ENCODE results near the gene LCT. TPM values are rescaled to one million over a fixed set of nuclear protein-coding genes. Genes with fewer than 3 reads are reported as not detected.

LCT gene
- total and polyA plus RNA-seq, 2 of the 13 experiments (the other 11 are each of a cell fraction or from before 2014, with no cell fraction given) = not detected

DNA sequence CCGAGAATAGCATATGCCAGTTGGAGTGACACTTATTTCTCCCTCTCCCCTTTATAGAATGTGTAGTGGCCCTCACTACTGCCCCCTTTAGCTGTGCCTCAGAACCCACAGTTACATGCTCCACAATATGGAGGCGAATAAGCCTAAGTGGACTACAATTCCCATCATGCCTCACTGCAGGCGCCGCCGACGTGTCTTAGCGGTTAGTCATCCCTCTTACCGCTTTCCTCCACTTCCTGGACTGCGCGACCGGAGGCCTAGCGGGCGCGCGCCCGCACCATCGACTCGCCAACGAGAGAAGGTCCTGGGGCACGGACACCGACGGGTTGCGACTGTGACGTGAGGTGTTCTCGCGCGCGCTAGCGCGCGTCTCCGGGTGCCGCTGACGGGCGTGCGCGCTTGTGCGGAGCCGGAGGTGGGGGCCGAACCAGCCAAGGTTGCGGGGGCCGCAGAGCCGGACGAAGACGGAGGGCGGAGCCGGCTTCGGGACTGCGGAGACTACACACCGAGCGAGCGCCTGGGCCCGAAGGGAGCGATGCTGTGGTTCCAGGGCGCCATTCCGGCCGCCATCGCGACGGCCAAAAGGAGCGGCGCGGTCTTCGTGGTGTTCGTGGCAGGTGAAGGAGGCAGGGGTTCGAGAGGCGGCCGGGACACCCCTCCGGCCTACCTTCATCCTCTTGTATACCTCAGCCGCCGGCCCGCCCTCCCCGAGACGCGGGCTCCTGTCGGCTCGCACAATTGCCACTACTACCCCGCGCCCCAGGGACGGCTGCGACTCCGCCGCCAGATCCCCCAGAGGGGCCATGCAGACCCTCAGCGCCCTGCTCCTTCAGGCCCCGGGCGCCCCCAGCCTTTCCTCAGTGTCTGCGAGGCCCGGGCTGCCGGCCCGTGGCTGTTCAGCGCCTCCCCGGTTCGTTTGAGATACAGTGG is 95.3 kb downstream of the LCT start, which contains the start of gene UBXN4 (continued):
- TF ChIP-seq, protein P1, sequence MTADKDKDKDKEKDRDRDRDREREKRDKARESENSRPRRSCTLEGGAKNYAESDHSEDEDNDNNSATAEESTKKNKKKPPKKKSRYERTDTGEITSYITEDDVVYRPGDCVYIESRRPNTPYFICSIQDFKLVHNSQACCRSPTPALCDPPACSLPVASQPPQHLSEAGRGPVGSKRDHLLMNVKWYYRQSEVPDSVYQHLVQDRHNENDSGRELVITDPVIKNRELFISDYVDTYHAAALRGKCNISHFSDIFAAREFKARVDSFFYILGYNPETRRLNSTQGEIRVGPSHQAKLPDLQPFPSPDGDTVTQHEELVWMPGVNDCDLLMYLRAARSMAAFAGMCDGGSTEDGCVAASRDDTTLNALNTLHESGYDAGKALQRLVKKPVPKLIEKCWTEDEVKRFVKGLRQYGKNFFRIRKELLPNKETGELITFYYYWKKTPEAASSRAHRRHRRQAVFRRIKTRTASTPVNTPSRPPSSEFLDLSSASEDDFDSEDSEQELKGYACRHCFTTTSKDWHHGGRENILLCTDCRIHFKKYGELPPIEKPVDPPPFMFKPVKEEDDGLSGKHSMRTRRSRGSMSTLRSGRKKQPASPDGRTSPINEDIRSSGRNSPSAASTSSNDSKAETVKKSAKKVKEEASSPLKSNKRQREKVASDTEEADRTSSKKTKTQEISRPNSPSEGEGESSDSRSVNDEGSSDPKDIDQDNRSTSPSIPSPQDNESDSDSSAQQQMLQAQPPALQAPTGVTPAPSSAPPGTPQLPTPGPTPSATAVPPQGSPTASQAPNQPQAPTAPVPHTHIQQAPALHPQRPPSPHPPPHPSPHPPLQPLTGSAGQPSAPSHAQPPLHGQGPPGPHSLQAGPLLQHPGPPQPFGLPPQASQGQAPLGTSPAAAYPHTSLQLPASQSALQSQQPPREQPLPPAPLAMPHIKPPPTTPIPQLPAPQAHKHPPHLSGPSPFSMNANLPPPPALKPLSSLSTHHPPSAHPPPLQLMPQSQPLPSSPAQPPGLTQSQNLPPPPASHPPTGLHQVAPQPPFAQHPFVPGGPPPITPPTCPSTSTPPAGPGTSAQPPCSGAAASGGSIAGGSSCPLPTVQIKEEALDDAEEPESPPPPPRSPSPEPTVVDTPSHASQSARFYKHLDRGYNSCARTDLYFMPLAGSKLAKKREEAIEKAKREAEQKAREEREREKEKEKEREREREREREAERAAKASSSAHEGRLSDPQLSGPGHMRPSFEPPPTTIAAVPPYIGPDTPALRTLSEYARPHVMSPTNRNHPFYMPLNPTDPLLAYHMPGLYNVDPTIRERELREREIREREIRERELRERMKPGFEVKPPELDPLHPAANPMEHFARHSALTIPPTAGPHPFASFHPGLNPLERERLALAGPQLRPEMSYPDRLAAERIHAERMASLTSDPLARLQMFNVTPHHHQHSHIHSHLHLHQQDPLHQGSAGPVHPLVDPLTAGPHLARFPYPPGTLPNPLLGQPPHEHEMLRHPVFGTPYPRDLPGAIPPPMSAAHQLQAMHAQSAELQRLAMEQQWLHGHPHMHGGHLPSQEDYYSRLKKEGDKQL (CRISPR knock-in tag; IDR thresholded peaks at IDR 0.05; ENCODE audit: low read depth) = no peak; the same call in 1 of the 2 replicates
- TF ChIP-seq MAF1 (CRISPR knock-in tag; IDR thresholded peaks at IDR 0.05; ENCODE audit: borderline replicate concordance) (peak; percentile 94), BRD4 (CRISPR knock-in tag; IDR thresholded peaks at IDR 0.05) (peak; percentile 83), NR1H2 (CRISPR knock-in tag; IDR thresholded peaks at IDR 0.05; ENCODE audit: borderline replicate concordance, low read depth) (peak; percentile 91; the same call in 1 of the 2 replicates), PHF21A (CRISPR knock-in tag; IDR thresholded peaks at IDR 0.05) (peak; percentile 65), PAX8 (CRISPR knock-in tag; IDR thresholded peaks at IDR 0.05; ENCODE audit: borderline replicate concordance) (0 out of 2 replicates have a peak, but pooled peaks have one; percentile 40), ZFP36L1 (CRISPR knock-in tag; IDR thresholded peaks at IDR 0.05) (peak; percentile 63; the same call in 1 of the 2 replicates), BORCS8-MEF2B (CRISPR knock-in tag; IDR thresholded peaks at IDR 0.05) (peak; percentile 85), ZBTB3 (CRISPR knock-in tag; IDR thresholded peaks at IDR 0.05; ENCODE audit: borderline replicate concordance, low read depth) (peak; percentile 42; the same call in 1 of the 2 replicates), MTA1 (CRISPR knock-in tag; IDR thresholded peaks at IDR 0.05; ENCODE audit: borderline replicate concordance) (peak; percentile 71; the same call in 1 of the 2 replicates)
- TF ChIP-seq, protein P2, sequence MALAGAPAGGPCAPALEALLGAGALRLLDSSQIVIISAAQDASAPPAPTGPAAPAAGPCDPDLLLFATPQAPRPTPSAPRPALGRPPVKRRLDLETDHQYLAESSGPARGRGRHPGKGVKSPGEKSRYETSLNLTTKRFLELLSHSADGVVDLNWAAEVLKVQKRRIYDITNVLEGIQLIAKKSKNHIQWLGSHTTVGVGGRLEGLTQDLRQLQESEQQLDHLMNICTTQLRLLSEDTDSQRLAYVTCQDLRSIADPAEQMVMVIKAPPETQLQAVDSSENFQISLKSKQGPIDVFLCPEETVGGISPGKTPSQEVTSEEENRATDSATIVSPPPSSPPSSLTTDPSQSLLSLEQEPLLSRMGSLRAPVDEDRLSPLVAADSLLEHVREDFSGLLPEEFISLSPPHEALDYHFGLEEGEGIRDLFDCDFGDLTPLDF (CRISPR knock-in tag; IDR thresholded peaks at IDR 0.05) = peak; percentile 81
- TF ChIP-seq, protein P3, sequence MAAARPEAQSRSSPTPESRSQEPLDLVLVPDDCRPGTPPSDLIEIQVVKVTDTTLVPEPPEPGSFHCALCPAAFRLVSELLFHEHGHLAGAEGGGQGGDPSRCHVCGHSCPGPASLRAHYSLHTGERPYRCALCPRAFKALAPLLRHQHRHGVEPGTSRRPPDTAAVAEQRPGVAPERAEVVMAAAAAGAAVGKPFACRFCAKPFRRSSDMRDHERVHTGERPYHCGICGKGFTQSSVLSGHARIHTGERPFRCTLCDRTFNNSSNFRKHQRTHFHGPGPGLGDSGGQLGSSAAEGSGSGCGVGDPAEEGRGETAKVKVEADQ (CRISPR knock-in tag; IDR thresholded peaks at IDR 0.05; ENCODE audit: borderline replicate concordance) = peak; percentile 80; the same call in 1 of the 2 replicates
- TF ChIP-seq, protein P4, sequence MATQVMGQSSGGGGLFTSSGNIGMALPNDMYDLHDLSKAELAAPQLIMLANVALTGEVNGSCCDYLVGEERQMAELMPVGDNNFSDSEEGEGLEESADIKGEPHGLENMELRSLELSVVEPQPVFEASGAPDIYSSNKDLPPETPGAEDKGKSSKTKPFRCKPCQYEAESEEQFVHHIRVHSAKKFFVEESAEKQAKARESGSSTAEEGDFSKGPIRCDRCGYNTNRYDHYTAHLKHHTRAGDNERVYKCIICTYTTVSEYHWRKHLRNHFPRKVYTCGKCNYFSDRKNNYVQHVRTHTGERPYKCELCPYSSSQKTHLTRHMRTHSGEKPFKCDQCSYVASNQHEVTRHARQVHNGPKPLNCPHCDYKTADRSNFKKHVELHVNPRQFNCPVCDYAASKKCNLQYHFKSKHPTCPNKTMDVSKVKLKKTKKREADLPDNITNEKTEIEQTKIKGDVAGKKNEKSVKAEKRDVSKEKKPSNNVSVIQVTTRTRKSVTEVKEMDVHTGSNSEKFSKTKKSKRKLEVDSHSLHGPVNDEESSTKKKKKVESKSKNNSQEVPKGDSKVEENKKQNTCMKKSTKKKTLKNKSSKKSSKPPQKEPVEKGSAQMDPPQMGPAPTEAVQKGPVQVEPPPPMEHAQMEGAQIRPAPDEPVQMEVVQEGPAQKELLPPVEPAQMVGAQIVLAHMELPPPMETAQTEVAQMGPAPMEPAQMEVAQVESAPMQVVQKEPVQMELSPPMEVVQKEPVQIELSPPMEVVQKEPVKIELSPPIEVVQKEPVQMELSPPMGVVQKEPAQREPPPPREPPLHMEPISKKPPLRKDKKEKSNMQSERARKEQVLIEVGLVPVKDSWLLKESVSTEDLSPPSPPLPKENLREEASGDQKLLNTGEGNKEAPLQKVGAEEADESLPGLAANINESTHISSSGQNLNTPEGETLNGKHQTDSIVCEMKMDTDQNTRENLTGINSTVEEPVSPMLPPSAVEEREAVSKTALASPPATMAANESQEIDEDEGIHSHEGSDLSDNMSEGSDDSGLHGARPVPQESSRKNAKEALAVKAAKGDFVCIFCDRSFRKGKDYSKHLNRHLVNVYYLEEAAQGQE (IDR thresholded peaks at IDR 0.05; ENCODE audit: borderline replicate concordance in 1 of 2, low read depth in 1 of 2, low read length in 2 of 2) = peak in 1 of 2 experiments; percentile 11; a peak in 1 of 4 replicates

Data from HepG2 (cell line).